H1 (cell line): ENCODE data around the gene PRPH2. TPM values are rescaled to one million over a fixed set of nuclear protein-coding genes. Genes with fewer than 3 reads are reported as not detected.

Experiments used
- CTCF ChIA-PET: fragments of 300-600 bp; sonication (Branson Sonifier 250); formaldehyde crosslinking; loops from one replicate; lab custom pipeline; 2021; ENCODE audit not compliant: partially characterized antibody; lab: Charles Lee
- POLR2A ChIA-PET: fragments of 300-600 bp; sonication (Branson Sonifier 250); formaldehyde crosslinking; loops from one replicate; lab custom pipeline; 2021; ENCODE audit warnings: inconsistent platforms; ENCODE audit not compliant: partially characterized antibody; lab: Charles Lee
- DNase-seq, 2 experiments: peaks; one replicate each; pipeline versions ENCODE4 v3.0.0 to v3.0.0-alpha.2; 2010 to 2022; ENCODE audit warnings: low spot score in 2 of 2, low read depth in 1 of 2, mixed read lengths in 1 of 2
- FAIRE-seq: peaks from 2 replicates; lab custom pipeline; 2011; peaks lifted over from hg19 to GRCh38; lab: Jason Lieb, UNC
- H2AFZ ChIP-seq: 2 replicates; pipeline ENCODE4 v1.8.1; 2012; ENCODE audit warnings: low read length, inconsistent platforms
- H2AK5ac ChIP-seq: 2 replicates; pipeline ENCODE4 v1.6.1; 2013; ENCODE audit warnings: low read depth, low read length
- H2BK120ac ChIP-seq: replicated peaks from 2 replicates; pipeline ENCODE3; 2013; ENCODE audit warnings: low read depth, low read length, inconsistent platforms
- H2BK12ac ChIP-seq: 2 replicates; pipeline ENCODE4 v1.6.1; 2013; ENCODE audit warnings: low read depth, low read length
- H2BK15ac ChIP-seq: 2 replicates; pipeline ENCODE4 v1.6.1; 2013; ENCODE audit warnings: low read length
- H2BK20ac ChIP-seq: 2 replicates; pipeline ENCODE4 v1.6.1; 2013; ENCODE audit warnings: low read length
- H2BK5ac ChIP-seq: 2 replicates; pipeline ENCODE4 v1.6.1; 2013; ENCODE audit warnings: low read depth, low read length
- H3K14ac ChIP-seq: 2 replicates; pipeline ENCODE4 v1.6.1; 2013; ENCODE audit warnings: inconsistent platforms; ENCODE audit not compliant: insufficient read length
- H3K18ac ChIP-seq: 2 replicates; pipeline ENCODE4 v1.6.1; 2013; ENCODE audit warnings: low read length; ENCODE audit errors: extremely low read depth
- H3K23ac ChIP-seq: 2 replicates; pipeline ENCODE4 v1.6.1; 2013; ENCODE audit warnings: inconsistent platforms; ENCODE audit not compliant: insufficient read length
- H3K23me2 ChIP-seq: 2 replicates; pipeline ENCODE4 v1.6.1; 2013; ENCODE audit warnings: low read depth, low read length
- H3K27ac ChIP-seq: 2 replicates; pipeline ENCODE4 v1.6.1; 2011; ENCODE audit warnings: low read depth, low read length, inconsistent platforms
- H3K27me3 ChIP-seq, 4 experiments: replicated peaks in 1 of 4; 1 replicate in 1 of 4; 2 replicates in 3 of 4; pipeline versions ENCODE4 v1.6.1 to v1.8.1; 2011 to 2013; ENCODE audit warnings: low read length in 3 of 4, mild to moderate bottlenecking in 3 of 4, inconsistent platforms in 2 of 4, mixed read lengths in 2 of 4, moderate library complexity in 1 of 4; ENCODE audit not compliant: control insufficient read depth in 3 of 4, insufficient read depth in 3 of 4; ENCODE audit errors: extremely low read depth in 1 of 4
- H3K36me3 ChIP-seq, 4 experiments: 2 replicates each; pipeline versions ENCODE4 v1.6.1 to v1.8.1; 2011 to 2013; ENCODE audit warnings: mild to moderate bottlenecking in 4 of 4, low read length in 3 of 4, moderate library complexity in 2 of 4, control low read depth in 1 of 4, inconsistent platforms in 1 of 4; ENCODE audit not compliant: insufficient read depth in 4 of 4, control insufficient read depth in 2 of 4
- H3K4ac ChIP-seq: replicated peaks from 2 replicates; pipeline ENCODE3; 2013; ENCODE audit warnings: low read length, low read depth, mixed read lengths, inconsistent platforms; ENCODE audit not compliant: insufficient read length
- H3K4me1 ChIP-seq, 4 experiments: replicated peaks in 1 of 4; 1 replicate in 1 of 4; 2 replicates in 3 of 4; pipeline versions ENCODE4 v1.6.1 to v1.8.1; 2011 to 2013; ENCODE audit warnings: low read length in 3 of 4, inconsistent platforms in 2 of 4, mixed read lengths in 1 of 4; ENCODE audit not compliant: insufficient read depth in 4 of 4, control insufficient read depth in 3 of 4
- H3K4me2 ChIP-seq, 2 experiments: 2 replicates each; pipeline versions ENCODE4 v1.6.1 to v1.8.1; 2011 to 2013; ENCODE audit warnings: low read depth in 2 of 2, low read length in 2 of 2, control low read depth in 1 of 2, inconsistent platforms in 1 of 2, mild to moderate bottlenecking in 1 of 2; ENCODE audit not compliant: insufficient read depth in 1 of 2
- H3K4me3 ChIP-seq, 4 experiments: fragments of 200-600, 300-600 bp in 1 of 4; sonication (generic), shearing (Covaris generic), sonication (Bioruptor Twin) in 1 of 4; 2 replicates each; pipeline versions ENCODE4 v1.5.1 to v1.8.1; 2011 to 2016; ENCODE audit warnings: low read length in 4 of 4, low read depth in 3 of 4, control low read depth in 2 of 4, inconsistent platforms in 2 of 4, mild to moderate bottlenecking in 2 of 4, mixed read lengths in 1 of 4, moderate library complexity in 1 of 4; ENCODE audit not compliant: insufficient read depth in 2 of 4; ENCODE audit errors: extremely low read depth in 1 of 4
- H3K56ac ChIP-seq: replicated peaks from 2 replicates; pipeline ENCODE3; 2013; ENCODE audit warnings: low read depth, mild to moderate bottlenecking, mixed read lengths, low read length, inconsistent platforms; ENCODE audit not compliant: insufficient read length
- H3K79me1 ChIP-seq: 2 replicates; pipeline ENCODE4 v1.6.1; 2013; ENCODE audit warnings: low read depth, low read length, control low read depth
- H3K79me2 ChIP-seq, 2 experiments: 2 replicates each; pipeline versions ENCODE4 v1.6.1 to v1.8.1; 2012 to 2013; ENCODE audit warnings: low read length in 2 of 2, mild to moderate bottlenecking in 2 of 2, inconsistent platforms in 1 of 2; ENCODE audit not compliant: insufficient read depth in 2 of 2, control insufficient read depth in 1 of 2
- H3K9ac ChIP-seq, 4 experiments: replicated peaks in 1 of 4; 1 replicate in 1 of 4; 2 replicates in 3 of 4; pipeline versions ENCODE4 v1.6.1 to v1.8.1; 2011 to 2013; ENCODE audit warnings: low read depth in 3 of 4, low read length in 3 of 4, control low read depth in 2 of 4, mild to moderate bottlenecking in 2 of 4, moderate library complexity in 2 of 4, inconsistent platforms in 1 of 4; ENCODE audit errors: extremely low read depth in 1 of 4
- H3K9me3 ChIP-seq, 2 experiments: 2 replicates each; pipeline versions ENCODE4 v1.6.1 to v1.8.1; 2012 to 2013; ENCODE audit warnings: mild to moderate bottlenecking in 2 of 2, moderate library complexity in 2 of 2, control low read depth in 1 of 2, inconsistent platforms in 1 of 2, low read depth in 1 of 2, low read length in 1 of 2, mixed read lengths in 1 of 2; ENCODE audit not compliant: insufficient read depth in 2 of 2
- H4K20me1 ChIP-seq, 2 experiments: replicated peaks in 1 of 2; 2 replicates each; pipeline versions ENCODE3 to v1.8.1; 2011 to 2013; ENCODE audit warnings: inconsistent platforms in 2 of 2, low read length in 2 of 2, mild to moderate bottlenecking in 1 of 2; ENCODE audit not compliant: insufficient read depth in 2 of 2, control insufficient read depth in 1 of 2
- H4K5ac ChIP-seq: 2 replicates; pipeline ENCODE4 v1.6.1; 2013; ENCODE audit warnings: low read length, low read depth, mixed read lengths, inconsistent platforms; ENCODE audit not compliant: insufficient read length
- H4K8ac ChIP-seq: 2 replicates; pipeline ENCODE4 v1.8.0; 2013; ENCODE audit warnings: mild to moderate bottlenecking, moderate library complexity, low read length, inconsistent platforms; ENCODE audit not compliant: insufficient read depth; ENCODE audit errors: extremely low read depth
- H4K91ac ChIP-seq: replicated peaks from 2 replicates; pipeline ENCODE3; 2013; ENCODE audit warnings: low read length, mixed read lengths, inconsistent platforms; ENCODE audit not compliant: insufficient read length
- BACH1 ChIP-seq: IDR thresholded peaks from 2 replicates; pipeline ENCODE4 v1.6.1; 2012; ENCODE audit warnings: low read length, improper control_type of control experiment
- GTF2F1 ChIP-seq: IDR thresholded peaks from 2 replicates; pipeline ENCODE4 v1.6.1; 2012; ENCODE audit warnings: low read depth, low read length, improper control_type of control experiment, borderline replicate concordance
- MAFK ChIP-seq: IDR thresholded peaks from 2 replicates; pipeline ENCODE4 v1.6.1; 2012; ENCODE audit warnings: low read depth, mild to moderate bottlenecking, improper control_type of control experiment, low read length
- NANOG ChIP-seq: IDR thresholded peaks from 2 replicates; pipeline ENCODE4 v1.6.1; 2011; ENCODE audit warnings: low read length, low read depth, mild to moderate bottlenecking, inconsistent platforms; ENCODE audit not compliant: insufficient read depth, poor library complexity, severe bottlenecking
- POLR2A ChIP-seq, 2 experiments: IDR thresholded peaks; 1 replicate in 1 of 2; 2 replicates in 1 of 2; pipeline ENCODE4 v1.6.1; 2011; ENCODE audit warnings: low read depth in 2 of 2, low read length in 2 of 2, mild to moderate bottlenecking in 2 of 2; ENCODE audit errors: control extremely low read depth in 1 of 2
- POU5F1 ChIP-seq: IDR thresholded peaks from 2 replicates; pipeline ENCODE4 v1.6.1; 2011; ENCODE audit warnings: low read depth, mild to moderate bottlenecking, low read length, moderate library complexity
- RNF2 ChIP-seq: fragments of 200-900, 300-1000 bp; sonication (generic); IDR thresholded peaks from 2 replicates; pipeline ENCODE4 v1.7.1; 2016; ENCODE audit warnings: borderline replicate concordance, low read depth, mild to moderate bottlenecking, antibody characterized with exemption, low read length; ENCODE audit not compliant: poor library complexity, severe bottlenecking; ENCODE audit errors: missing control alignments
- RXRA ChIP-seq: IDR thresholded peaks from 2 replicates; pipeline ENCODE4 v1.6.1; 2011; ENCODE audit warnings: low read depth, mild to moderate bottlenecking, low read length, moderate library complexity; ENCODE audit not compliant: insufficient read depth
- SUZ12 ChIP-seq: fragments of 200-600 bp; sonication (generic); IDR thresholded peaks from 2 replicates; pipeline ENCODE4 v1.6.1; 2012; ENCODE audit warnings: mild to moderate bottlenecking, inconsistent platforms, low read length, moderate library complexity, mixed read lengths
- TAF1 ChIP-seq: IDR thresholded peaks from 2 replicates; pipeline ENCODE4 v1.6.1; 2011; ENCODE audit warnings: mild to moderate bottlenecking, low read depth, low read length
- YY1 ChIP-seq: IDR thresholded peaks from 2 replicates; pipeline ENCODE4 v1.6.1; 2011; ENCODE audit warnings: low read depth, mild to moderate bottlenecking, low read length
- WGBS, 2 experiments: shearing (Covaris generic) in 1 of 2; methylation state at CpG; one replicate each; pipeline versions ENCODE4 v1.1.6 to v1.1.7; 2013 to 2015; ENCODE audit warnings: low lambda C conversion rate in 2 of 2, mixed read lengths in 2 of 2, inconsistent platforms in 1 of 2, low coverage in 1 of 2, missing lambda C conversion rate in 1 of 2; ENCODE audit not compliant: insufficient replicate concordance in 2 of 2, insufficient coverage in 1 of 2, insufficient read length in 1 of 2; ENCODE audit errors: extremely low coverage in 1 of 2, missing lambda C conversion rate in 1 of 2; 5-methylcytosine and 5-hydroxymethylcytosine counted together
- polyA plus RNA-seq, 7 experiments: library from polyadenylated mRNA; depleted of rRNA in 3 of 7; stranded (reverse) in 5 of 7; unstranded in 2 of 7; fragments of >200 nt in 5 of 7; fragments of 200-250 nt in 2 of 7; gene quantifications; 1 replicate in 5 of 7; 2 replicates in 1 of 7; 4 replicates in 1 of 7; pipeline versions ENCODE4 v1.2.1 to v1.2.3, GENCODE V29; 2011 to 2013; ENCODE audit warnings: missing spikeins in 2 of 7, mixed read lengths in 2 of 7
- total RNA-seq: library from RNA; stranded (reverse); fragmentation: NEBNext Ultra II Directional; extraction: Animal tissue kit (Norgen Biotek cat#: 25700); gene quantifications from 2 replicates; pipeline ENCODE4 v1.2.1, GENCODE V29; 2021
- TF ChIP-seq, protein P1 (sequence below): IDR thresholded peaks from 2 replicates; pipeline ENCODE4 v1.6.1; 2012; ENCODE audit warnings: inconsistent platforms
- TF ChIP-seq, protein P2 (sequence below): IDR thresholded peaks from 2 replicates; pipeline ENCODE4 v1.6.1; 2011; ENCODE audit warnings: low read depth, mild to moderate bottlenecking, low read length; ENCODE audit not compliant: insufficient read depth

PRPH2 gene
- total and polyA plus RNA-seq, 2 of the 8 experiments (the other 6 are each of a cell fraction or from before 2014, with no cell fraction given): 0.23 to 0.65 TPM

DNA sequence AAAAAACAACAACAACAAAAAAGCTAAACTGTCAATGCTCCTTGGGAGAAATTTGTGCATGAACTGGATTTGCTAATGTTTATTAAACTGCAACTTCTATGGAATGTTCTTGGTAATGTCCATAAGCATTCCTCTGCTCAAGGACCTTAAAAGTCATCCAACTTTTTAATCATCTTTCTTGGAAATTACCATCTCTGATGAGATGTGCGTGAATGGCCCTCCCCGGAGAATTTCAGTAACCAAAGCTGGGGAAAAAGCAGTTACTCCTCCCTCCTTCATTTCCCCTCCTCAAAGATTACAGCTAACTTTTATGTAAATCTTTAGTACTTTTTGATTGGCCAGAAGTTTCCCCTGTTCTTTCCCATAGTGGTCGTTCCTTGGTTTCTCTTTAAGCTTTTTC lies 18.3 kb upstream of the PRPH2 start:
- Histone ChIP-seq H3K36me3 (no peaks in the 10 kb centered on the region), H3K56ac (no peak overlapping the region), H3K4me2 (no peak overlapping the region), H2AFZ (no peak overlapping the region), H4K5ac (no peak overlapping the region), H3K14ac (no peak overlapping the region), H3K79me2 (peaks cover 0 to 19% of the 10 kb centered on the region in 2 experiments; a peak in 3 of 4 replicates), H2BK120ac (no peak overlapping the region), H3K27me3 (no peaks in the 10 kb centered on the region), H3K4me1 (peaks cover 0 to 5% (median 3%) of the 10 kb centered on the region in 4 experiments; a peak in 3 of 7 replicates), H3K18ac (no peak overlapping the region), H3K4me3 (no peak overlapping the region), H3K23ac (no peak overlapping the region), H3K9me3 (no peaks in the 10 kb centered on the region), H4K20me1 (peaks cover 5 to 6% of the 10 kb centered on the region in 2 experiments), H2BK5ac (no peak overlapping the region), H2BK12ac (no peak overlapping the region), H2BK15ac (no peak overlapping the region), H3K9ac (no peak overlapping the region), H3K79me1 (peaks cover 8% of the 10 kb centered on the region; the same call in 1 of the 2 replicates), H3K23me2 (peaks cover 6% of the 10 kb centered on the region), H2BK20ac (no peak overlapping the region), H4K91ac (no peak overlapping the region), H3K4ac (no peak overlapping the region), H2AK5ac (no peak overlapping the region), H3K27ac (no peak overlapping the region), H4K8ac (no peak overlapping the region)
- CTCF ChIA-PET: interaction anchor here (0.7 to 2.4 kb wide), 2 partner anchors 14 to 61 kb away, joined by 3 to 7 read pairs; no protein-coding TSS in a partner anchor
- POLR2A ChIA-PET: interaction anchor here (0.6 to 1.8 kb wide), 3 partner anchors 16 to 139 kb away, joined by 3 to 4 read pairs (median 3); partner anchors contain the start of gene RPL7L1
- FAIRE-seq (no peak), DNase-seq (no peak)
- WGBS, 2 experiments: 91% methylated on average over 3 of the region's 3 CpGs; no CpG with 5 or more reads in 1 of the 2 experiments
- TF ChIP-seq, protein P1, sequence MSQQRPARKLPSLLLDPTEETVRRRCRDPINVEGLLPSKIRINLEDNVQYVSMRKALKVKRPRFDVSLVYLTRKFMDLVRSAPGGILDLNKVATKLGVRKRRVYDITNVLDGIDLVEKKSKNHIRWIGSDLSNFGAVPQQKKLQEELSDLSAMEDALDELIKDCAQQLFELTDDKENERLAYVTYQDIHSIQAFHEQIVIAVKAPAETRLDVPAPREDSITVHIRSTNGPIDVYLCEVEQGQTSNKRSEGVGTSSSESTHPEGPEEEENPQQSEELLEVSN: no peak
- no peak for TF ChIP-seq BACH1
- no peak for TF ChIP-seq MAFK
- no peak for TF ChIP-seq POU5F1
- TF ChIP-seq TAF1: no peak
- TF ChIP-seq NANOG: no peak
- TF ChIP-seq GTF2F1: no peak
- no peak for TF ChIP-seq RNF2
- TF ChIP-seq POLR2A (IDR thresholded peaks at IDR 0.05; ENCODE audit: control extremely low read depth in 1 of 2, low read depth in 2 of 2, low read length in 2 of 2): no peak
- no peak for TF ChIP-seq SUZ12
- TF ChIP-seq, protein P2, sequence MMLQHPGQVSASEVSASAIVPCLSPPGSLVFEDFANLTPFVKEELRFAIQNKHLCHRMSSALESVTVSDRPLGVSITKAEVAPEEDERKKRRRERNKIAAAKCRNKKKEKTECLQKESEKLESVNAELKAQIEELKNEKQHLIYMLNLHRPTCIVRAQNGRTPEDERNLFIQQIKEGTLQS: no peak
- TF ChIP-seq RXRA: no peak
- no peak for TF ChIP-seq YY1
